DOHH2 (cell line): Measurements from ENCODE around the gene SPRN.

Experiments used
- H3F3A ChIP-seq: fragments of 200-600 bp; sonication (generic), shearing (Covaris generic); 2 replicates; pipeline ENCODE4 v1.6.0; 2016; ENCODE audit warnings: antibody characterized with exemption, mild to moderate bottlenecking; ENCODE audit not compliant: control insufficient read depth, insufficient read depth
- H3K27ac ChIP-seq: fragments of 200-600 bp; sonication (generic); 2 replicates; pipeline ENCODE4 v1.5.1; 2014; ENCODE audit warnings: low read depth, mild to moderate bottlenecking, low read length, moderate library complexity
- H3K27me3 ChIP-seq: fragments of 200-600 bp; sonication (generic); 2 replicates; pipeline ENCODE4 v1.6.1; 2014; ENCODE audit warnings: mild to moderate bottlenecking, low read length, mixed read lengths; ENCODE audit not compliant: control insufficient read depth
- H3K36me3 ChIP-seq: fragments of 200-600 bp; sonication (generic); 2 replicates; pipeline ENCODE4 v1.6.1; 2014; ENCODE audit warnings: mild to moderate bottlenecking, low read length, moderate library complexity, mixed read lengths; ENCODE audit not compliant: control insufficient read depth
- H3K4me1 ChIP-seq: fragments of 200-600 bp; sonication (generic); 2 replicates; pipeline ENCODE4 v1.6.1; 2014; ENCODE audit warnings: mild to moderate bottlenecking, low read length, mixed read lengths; ENCODE audit not compliant: control insufficient read depth
- H3K4me2 ChIP-seq: fragments of 200-600 bp; sonication (generic); 2 replicates; pipeline ENCODE4 v1.6.0; 2014; ENCODE audit warnings: mild to moderate bottlenecking, low read length, moderate library complexity
- H3K4me3 ChIP-seq: fragments of 200-600 bp; sonication (generic); 2 replicates; pipeline ENCODE4 v1.5.1; 2014; ENCODE audit warnings: mild to moderate bottlenecking, low read length, mixed read lengths
- H3K79me2 ChIP-seq: fragments of 200-600 bp; sonication (generic); 2 replicates; pipeline ENCODE4 v1.6.1; 2014; ENCODE audit warnings: mild to moderate bottlenecking, low read length, mixed read lengths; ENCODE audit not compliant: control insufficient read depth
- H3K9me2 ChIP-seq: fragments of 200-600 bp; sonication (generic); replicated peaks from 2 replicates; pipeline ENCODE4 v1.6.1; 2014; ENCODE audit warnings: mild to moderate bottlenecking, low read length, mixed read lengths; ENCODE audit not compliant: control insufficient read depth
- H3K9me3 ChIP-seq: fragments of 200-600 bp; sonication (generic); 2 replicates; pipeline ENCODE4 v1.6.1; 2014; ENCODE audit warnings: antibody characterized with exemption, low read length, mixed read lengths; ENCODE audit not compliant: control insufficient read depth, insufficient read depth
- H4K20me1 ChIP-seq: fragments of 200-600 bp; sonication (generic); 2 replicates; pipeline ENCODE4 v1.6.0; 2014; ENCODE audit warnings: low read depth, mild to moderate bottlenecking, antibody characterized with exemption, low read length, moderate library complexity; ENCODE audit not compliant: control insufficient read depth, insufficient read depth
- EZH2phosphoT487 ChIP-seq: fragments of 200-600 bp; sonication (generic); IDR thresholded peaks from 2 replicates; pipeline ENCODE4 v1.6.1; 2017; ENCODE audit warnings: borderline replicate concordance, mild to moderate bottlenecking, antibody characterized with exemption, low read length, moderate library complexity, mixed read lengths
- TF ChIP-seq, protein P1 (sequence below): fragments of 200-600 bp; sonication (generic); IDR thresholded peaks from one replicate; pipeline ENCODE4 v1.5.1; 2014; ENCODE audit warnings: antibody characterized with exemption, mild to moderate bottlenecking, low read depth, low read length; ENCODE audit not compliant: poor library complexity, severe bottlenecking

Gene SPRN

GRCh38 chr10:133375357-133376115 is 48.9 kb downstream of the SPRN start:
- H3F3A ChIP-seq, result peaks cover 5% of the 10 kb centered on the region; the same call in 1 of the 2 replicates
- no peaks in the 10 kb centered on the region for H3K9me3 ChIP-seq
- peaks cover 16% of the 10 kb centered on the region; the same call in 1 of the 2 replicates for H3K27me3 ChIP-seq
- H4K20me1 ChIP-seq, result no peaks in the 10 kb centered on the region
- H3K36me3 ChIP-seq, result no peaks in the 10 kb centered on the region
- H3K9me2 ChIP-seq, result no peaks in the 10 kb centered on the region
- H3K79me2 ChIP-seq, result no peaks in the 10 kb centered on the region
- H3K4me1 ChIP-seq, result peaks cover 29% of the 10 kb centered on the region
- TF ChIP-seq EZH2phosphoT487, result no peak
- TF ChIP-seq, protein P1, sequence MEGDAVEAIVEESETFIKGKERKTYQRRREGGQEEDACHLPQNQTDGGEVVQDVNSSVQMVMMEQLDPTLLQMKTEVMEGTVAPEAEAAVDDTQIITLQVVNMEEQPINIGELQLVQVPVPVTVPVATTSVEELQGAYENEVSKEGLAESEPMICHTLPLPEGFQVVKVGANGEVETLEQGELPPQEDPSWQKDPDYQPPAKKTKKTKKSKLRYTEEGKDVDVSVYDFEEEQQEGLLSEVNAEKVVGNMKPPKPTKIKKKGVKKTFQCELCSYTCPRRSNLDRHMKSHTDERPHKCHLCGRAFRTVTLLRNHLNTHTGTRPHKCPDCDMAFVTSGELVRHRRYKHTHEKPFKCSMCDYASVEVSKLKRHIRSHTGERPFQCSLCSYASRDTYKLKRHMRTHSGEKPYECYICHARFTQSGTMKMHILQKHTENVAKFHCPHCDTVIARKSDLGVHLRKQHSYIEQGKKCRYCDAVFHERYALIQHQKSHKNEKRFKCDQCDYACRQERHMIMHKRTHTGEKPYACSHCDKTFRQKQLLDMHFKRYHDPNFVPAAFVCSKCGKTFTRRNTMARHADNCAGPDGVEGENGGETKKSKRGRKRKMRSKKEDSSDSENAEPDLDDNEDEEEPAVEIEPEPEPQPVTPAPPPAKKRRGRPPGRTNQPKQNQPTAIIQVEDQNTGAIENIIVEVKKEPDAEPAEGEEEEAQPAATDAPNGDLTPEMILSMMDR, result no peak
- H3K4me3 ChIP-seq, result no peak overlapping the region
- no peak overlapping the region for H3K4me2 ChIP-seq
- no peak overlapping the region for H3K27ac ChIP-seq

- no peaks in the 10 kb centered on the region for H3K9me3 ChIP-seq
- TF ChIP-seq EZH2phosphoT487, result no peak
- TF ChIP-seq, protein P1, result no peak
- no peaks in the 10 kb centered on the region for H4K20me1 ChIP-seq
- peak within 1 kb of the TSS; percentile 68 for H3K4me2 ChIP-seq
- H3F3A ChIP-seq, result peaks cover 5% of the 10 kb centered on the region; the same call in 1 of the 2 replicates
- peaks cover 19% of the 10 kb centered on the region for H3K4me1 ChIP-seq
- H3K79me2 ChIP-seq, result no peaks in the 10 kb centered on the region
- no peak within 1 kb of the TSS for H3K27ac ChIP-seq
- H3K36me3 ChIP-seq, result no peaks in the 10 kb centered on the region; the same call in 1 of the 2 replicates
- no peaks in the 10 kb centered on the region for H3K9me2 ChIP-seq
- peak within 1 kb of the TSS; percentile 83 for H3K4me3 ChIP-seq
- H3K27me3 ChIP-seq, result 0 out of 2 replicates have a peak, but pooled peaks cover 6% of the 10 kb centered on the region
Observed at GRCh38 chr10:133373174-133374090, 51.0 kb downstream of the SPRN start, which contains the start of gene ECHS1. TSS of gene ECHS1 (minus strand) at chr10:133373354. CDS start at chr10:133373333, 21 bp downstream.

- peak overlapping the region; percentile 39 for H3K4me3 ChIP-seq
Observed at GRCh38 chr10:133372507-133372906, 51.9 kb downstream of the SPRN start.

More at GRCh38 chr10:133372507-133372906, 51.9 kb downstream of the SPRN start:
- no peaks in the 10 kb centered on the region; the same call in 1 of the 2 replicates for H3K36me3 ChIP-seq
- no peak overlapping the region for H3K27ac ChIP-seq
- no peak for TF ChIP-seq EZH2phosphoT487
- TF ChIP-seq, protein P1, result no peak
- H3K9me2 ChIP-seq, result no peaks in the 10 kb centered on the region
- peaks cover 5% of the 10 kb centered on the region; the same call in 1 of the 2 replicates for H3F3A ChIP-seq
- H3K9me3 ChIP-seq, result no peaks in the 10 kb centered on the region
- H3K4me1 ChIP-seq, result peaks cover 11% of the 10 kb centered on the region
- H4K20me1 ChIP-seq, result no peaks in the 10 kb centered on the region
- peak overlapping the region; percentile 54 for H3K4me2 ChIP-seq
- H3K27me3 ChIP-seq, result 0 out of 2 replicates have a peak, but pooled peaks cover 3% of the 10 kb centered on the region
- no peaks in the 10 kb centered on the region for H3K79me2 ChIP-seq
